CD4-positive, alpha-beta T cell treated with Interleukin-4 for 1 hour (primary cell): Measurements from ENCODE around the gene PCSK4.
A peak's percentile ranks its signal among the peaks of the same experiment; 100 is the strongest.
"Not testable (repeated sequence)": the region's sequence is repeated elsewhere in the genome, so short reads cannot be mapped to it uniquely, and the experiment has no call there.

Experiments
- DNase-seq, 2 donors: peaks; one replicate each; pipeline ENCODE4 v3.0.0-alpha.2; 2020 to 2022

PCSK4 gene

DNA sequence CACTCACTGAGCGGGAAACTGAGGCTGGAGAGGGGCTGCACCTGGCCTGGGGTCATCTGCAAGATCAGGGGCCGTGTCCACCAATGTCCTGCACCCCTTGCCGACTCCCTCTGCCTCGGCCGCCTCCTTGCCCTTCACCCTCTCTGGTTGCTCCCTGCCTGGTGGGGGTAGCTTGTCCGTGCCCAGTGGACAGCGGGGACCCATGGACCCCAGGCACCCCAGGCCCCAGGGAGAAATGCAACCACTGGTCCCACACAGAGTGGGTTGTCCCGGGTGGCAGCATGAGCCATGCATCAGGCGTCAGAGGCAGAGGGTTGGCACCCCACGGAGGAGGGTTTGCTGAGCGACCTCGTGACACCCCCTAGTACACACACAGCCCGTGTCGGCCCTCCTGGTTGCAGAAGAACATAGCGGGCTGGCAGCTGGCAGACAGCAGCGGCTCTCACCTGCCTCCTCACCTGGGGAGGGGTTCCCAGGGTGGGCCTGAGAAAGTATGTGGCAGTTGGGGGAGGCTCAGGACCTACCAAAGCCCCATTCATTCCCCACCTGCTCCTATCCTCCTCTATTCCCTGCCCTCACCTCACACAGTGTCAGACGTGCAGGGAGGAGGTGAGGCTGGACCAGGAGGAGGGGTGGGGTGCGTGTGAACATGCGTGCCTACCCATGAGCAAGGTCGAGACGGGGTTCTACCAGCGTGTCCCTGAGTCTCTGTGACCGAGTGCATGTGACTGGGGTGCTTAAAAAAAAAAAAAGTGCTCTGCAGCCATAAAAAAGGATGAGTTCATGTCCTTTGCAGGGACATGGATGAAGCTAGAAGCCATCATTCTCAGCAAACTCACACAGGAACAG, 14.0 kb upstream of the PCSK4 start:
- no peak for DNase-seq

DNA sequence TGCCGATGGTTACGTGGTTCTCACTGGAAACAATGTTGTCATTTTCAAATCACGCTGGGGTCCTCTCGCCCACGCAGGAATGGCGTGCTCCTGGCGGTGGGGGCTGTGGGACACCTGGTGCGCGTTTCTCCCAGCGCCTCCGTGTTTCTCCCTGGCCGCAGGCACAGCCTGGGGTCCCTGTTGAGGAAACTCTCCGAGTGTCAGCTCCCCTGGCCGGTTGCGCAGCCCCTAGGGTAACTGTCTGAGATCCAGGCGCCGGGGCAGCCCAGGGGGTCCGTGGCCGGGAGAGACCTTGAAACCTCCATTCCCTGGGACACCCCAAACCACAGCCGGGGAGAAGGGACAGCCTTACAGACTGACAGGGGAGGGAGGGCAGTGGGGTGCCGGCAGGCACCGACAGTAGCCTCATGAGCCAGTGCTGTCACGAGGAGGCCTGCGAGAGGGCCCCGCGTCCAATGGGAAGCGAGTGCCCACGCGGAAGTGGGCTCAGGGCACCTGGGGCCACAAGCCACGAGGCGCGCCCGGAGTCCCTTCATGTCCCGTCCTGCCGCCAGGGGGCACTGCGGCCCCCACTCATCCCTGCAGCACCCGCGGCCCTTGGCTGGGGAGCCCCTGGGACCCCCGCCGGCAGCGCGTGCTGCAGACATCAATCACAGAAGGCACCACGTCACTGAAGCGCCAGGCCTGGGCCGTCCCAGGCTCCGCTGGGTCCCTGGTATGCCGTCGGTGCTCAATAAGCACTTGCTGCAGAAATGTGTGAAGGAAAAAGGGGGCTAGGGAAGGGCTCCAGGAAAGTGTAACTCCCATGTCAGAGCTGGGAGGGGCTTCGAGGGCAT, 13.2 kb upstream of the PCSK4 start:
- DNase-seq: peak; percentile 55 to 60

DNA sequence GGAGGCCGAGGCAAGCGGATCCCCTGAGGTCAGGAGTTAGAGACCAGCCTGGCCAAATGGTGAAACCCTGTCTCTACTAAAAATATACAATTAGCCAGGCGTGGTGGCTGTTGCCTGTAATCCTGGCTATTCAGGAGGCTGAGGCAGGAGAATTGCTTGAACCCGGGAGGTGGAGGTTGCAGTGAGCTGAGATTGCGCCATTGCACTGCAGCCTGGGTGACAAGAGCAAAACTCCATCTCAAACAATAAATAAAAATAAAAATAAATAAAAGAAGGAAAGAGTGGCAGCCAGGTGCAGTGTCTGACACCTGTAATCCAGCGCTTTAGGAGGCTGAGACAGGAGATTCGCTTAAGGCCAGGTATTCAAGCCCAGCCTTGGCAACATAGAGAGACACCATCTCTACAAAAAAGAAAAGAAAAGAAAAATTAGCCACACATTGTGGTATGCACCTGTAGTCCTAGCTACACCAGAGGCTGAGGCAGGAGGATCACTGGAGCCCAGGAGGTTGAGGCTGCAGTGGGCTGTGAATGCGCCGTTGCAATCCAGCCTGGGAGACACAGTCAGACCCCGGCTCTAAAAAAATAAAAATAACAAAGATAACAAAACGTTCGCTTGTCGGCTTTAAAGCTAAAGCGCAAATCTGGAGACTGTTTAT, 12.4 kb upstream of the PCSK4 start:
- DNase-seq: no peak

DNA sequence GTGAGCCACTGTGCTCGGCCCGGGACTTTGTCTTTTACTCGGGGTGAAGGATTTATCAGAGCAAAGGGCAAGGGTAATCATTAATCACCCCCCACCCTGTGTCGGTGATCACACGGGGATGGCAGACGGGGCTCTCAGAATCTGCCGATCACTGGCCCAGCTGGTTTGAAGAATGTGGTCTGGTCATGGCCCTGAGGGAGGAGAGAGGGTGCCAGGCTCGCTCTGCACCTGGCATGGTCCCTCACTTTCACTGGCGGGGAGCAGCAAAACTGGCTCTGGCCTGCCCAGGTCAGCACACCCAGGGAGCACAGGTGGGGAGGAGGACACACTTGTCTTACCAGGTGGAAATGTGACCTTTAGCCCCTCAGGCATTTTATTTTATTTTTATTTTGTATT, 11.0 kb upstream of the PCSK4 start:
- no peak for DNase-seq

DNA sequence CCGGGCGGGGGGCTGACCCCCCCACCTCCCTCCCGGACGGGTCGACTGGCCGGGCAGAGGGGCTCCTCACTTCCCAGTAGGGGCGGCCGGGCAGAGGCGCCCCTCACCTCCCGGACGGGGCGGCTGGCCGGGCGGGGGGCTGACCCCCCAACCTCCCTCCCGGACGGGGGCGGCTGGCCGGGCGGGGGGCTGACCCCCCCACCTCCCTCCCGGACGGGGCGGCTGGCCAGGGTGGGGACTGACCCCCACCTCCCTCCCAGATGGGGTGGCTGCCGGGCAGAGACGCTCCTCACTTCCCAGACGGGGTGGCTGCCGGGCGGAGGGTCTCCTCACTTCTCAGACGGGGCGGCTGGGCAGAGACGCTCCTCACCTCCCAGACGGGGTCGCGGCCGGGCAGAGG, 9.1 kb upstream of the PCSK4 start:
- DNase-seq: not testable (repeated sequence)

DNA sequence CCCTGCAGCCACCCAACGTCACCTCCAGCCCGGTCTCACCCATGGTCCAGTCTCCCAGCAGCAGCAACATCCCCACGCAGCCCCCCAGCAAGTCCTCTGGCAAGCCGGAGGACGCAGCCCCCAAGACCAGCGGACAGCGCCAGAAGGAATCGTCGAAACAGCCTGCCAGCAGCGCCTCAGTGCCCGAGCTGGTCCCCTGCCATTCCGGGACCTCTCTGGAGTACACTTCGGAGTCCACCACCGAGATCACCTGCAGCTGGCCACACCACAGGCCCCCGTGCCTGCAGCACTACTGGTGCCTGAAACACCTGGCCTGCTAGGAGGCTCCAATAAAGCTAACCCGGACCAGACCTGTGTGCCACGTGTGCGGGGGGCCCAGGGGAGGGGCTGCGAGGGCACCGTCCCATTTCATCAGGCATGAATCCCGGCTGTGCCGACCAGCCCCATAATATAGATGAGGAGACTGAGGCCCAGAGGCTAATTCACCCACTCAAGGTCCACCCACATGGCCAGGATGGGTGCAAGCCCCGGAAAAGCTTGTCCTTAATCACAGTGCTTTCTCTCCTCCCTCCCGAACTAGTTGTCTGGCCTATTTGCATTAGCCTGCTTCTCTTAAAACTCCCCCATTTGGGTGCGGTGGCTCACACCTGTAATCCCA, 7.6 kb upstream of the PCSK4 start:
- DNase-seq: no peak

DNA sequence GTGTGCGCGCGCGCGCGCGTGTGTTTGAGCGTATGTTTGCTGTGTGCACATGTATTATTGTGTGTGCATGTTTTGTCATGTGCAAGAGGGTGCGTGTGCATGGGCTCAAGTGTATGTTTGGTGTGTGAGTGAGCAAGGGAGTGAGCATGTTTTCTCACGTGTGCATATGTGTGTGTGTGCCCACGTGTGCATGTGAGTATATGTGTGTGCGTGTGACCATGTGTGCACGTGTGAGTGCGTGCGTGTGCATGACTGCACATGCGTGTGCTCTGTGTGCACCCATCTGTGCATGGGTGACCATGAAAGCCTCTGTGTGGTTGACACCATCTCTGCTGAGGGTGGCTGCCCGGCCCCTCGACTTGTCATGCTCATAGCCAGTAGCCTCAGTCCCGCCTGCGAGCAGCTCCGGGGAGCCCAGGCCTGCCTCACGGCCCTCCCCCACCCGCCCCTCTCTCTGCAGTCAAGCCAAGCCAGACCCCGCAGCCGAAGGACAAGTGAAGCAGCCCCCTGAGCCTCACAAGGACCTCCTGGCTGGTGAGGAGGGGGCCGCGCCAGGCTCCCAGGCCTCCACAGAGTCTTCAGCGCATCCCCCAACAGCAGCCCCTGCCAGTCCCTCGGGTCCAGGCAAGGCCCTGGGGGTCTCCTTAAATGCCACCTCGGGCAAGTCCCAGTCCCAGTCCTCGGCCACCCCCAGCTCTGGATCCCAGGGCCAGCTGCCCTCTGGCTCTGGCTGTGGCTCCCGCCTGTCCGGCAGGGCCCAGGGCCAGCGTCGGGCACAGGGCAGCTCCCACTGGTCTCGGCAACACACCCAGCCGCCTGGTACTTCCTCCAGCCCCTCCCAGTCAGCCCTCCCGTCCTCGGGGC, 6.8 kb upstream of the PCSK4 start:
- no peak for DNase-seq

DNA sequence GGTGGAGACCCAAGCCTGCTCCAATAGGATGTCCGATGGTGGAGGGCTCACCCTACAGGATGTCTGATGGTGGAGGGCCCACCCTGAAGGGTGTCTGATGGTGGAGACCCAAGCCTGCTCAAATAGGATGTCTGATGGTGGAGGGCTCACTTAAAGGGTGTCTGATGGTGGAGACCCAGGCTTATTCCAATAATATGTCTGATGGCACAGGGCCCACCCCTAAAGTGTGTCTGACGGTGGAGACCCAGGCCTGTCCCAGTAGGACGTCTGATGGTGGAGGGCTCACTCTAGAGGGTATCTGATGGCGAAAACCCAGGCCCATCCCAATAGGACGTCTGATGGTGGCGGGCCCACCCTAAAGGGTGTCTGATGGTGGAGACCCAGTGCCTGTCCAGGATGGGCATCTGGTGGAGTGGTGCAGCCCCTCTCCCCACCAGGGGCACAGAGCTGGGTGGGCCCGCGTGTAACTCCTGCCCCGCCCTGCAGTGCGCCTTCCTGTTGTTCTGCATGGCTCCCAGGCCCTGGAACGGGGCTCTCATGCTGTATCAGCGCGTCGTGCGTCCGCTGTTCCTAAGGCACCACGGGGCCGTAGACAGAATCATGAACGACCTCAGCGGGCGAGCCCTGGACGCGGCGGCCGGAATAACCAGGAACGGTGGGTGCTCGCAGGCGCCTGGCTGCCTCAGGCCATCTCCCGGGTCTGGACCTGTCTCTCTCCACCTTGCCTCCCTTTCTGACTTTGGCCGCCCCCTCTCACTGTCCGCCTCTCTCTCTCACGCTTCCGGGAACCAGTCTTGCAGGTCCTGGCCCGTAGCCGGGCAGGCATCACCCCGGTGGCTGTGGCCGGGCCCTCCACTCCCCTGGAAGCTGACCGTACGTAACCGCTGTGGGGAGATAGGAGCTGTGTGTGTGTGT, 5.9 kb upstream of the PCSK4 start:
- no peak for DNase-seq

DNA sequence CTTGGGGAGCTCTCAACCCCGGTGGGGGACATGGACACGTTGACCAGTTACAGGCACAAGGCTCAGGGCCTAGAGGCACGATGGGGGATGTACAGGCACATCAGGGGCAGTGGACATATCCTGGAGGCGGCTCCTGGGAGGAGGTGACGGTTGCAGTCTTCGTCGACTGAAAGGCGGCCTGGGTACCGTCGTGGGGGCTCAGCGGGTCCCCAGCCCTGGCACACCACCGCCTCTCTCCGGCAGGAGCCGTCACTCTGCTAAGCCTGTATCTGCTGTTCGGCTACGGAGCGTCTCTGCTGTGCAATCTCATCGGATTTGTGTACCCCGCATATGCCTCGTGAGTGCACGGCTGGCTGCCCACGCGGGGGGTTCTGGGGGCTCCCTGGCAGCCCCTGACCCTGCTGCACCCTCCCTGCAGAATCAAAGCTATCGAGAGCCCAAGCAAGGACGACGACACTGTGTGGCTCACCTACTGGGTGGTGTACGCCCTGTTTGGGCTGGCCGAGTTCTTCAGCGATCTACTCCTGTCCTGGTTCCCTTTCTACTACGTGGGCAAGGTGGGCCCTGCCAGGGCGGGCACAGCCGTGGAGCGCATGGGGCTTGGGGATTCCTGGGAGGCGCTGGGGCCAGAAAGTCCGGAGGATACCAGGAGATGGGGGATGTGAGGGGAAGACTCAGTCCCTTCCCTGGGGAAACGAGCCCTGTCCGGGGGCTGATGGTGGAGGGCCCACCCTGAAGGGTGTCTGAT, 5.1 kb upstream of the PCSK4 start:
- no peak for DNase-seq

DNA sequence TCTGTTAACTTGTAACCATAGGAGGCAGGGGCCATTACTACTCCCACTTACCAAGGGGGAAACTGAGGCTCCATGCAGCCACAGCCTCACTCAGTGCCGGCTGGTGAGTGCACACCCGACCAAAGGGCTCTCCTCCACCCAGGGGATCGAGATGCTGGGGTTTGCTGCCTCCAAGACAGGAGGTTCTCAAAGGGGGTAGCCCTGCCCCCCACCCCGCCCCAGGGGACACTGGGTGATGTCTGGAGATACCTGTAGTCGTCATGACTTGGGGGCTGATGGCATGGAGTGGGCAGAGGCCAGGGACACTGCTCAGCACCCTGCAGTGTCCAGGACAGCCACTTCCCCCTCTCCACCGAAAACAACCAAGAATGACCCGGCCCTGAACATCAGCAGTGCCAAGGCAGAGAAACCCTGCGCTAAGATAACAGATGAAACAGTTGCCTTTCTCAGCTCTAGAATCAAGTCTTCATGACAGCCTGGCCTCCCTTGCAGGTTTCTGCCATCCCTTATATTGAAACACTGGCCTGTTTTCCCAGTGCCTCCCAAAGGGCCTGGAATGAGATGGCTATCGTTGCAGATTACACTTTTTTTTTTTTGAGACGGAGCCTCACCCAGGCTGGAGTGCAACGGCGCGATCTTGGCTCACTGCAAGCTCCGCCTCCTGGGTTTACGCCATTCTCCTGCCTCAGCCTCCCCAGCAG, 4.1 kb upstream of the PCSK4 start:
- no peak for DNase-seq

DNA sequence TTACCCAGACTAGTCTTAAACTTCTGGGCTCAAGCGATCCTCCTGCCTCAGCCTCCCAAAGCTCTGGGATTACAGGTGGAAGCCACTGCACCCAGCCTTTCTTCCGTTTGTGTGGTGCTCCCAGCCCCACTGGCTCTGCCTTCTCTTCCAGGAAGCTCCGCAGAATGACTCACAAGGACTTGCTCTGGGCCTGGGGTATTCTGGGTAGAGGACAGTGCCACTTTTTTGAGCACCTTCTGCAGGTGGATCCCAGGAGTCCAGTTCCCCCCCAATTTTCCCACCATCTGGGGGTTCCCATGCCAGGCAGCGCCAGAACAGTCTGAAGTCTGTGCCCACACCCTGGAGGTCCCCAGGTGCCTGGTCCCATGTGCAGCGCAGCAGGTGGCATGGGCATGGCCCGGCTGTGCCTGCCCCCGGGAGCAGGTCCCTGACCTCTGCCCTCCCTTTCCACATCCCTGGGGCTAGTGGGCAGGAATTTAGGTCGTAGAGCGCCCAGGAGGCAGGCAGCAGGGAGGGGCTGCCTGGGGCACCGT, 2.4 kb upstream of the PCSK4 start:
- no peak for DNase-seq

DNA sequence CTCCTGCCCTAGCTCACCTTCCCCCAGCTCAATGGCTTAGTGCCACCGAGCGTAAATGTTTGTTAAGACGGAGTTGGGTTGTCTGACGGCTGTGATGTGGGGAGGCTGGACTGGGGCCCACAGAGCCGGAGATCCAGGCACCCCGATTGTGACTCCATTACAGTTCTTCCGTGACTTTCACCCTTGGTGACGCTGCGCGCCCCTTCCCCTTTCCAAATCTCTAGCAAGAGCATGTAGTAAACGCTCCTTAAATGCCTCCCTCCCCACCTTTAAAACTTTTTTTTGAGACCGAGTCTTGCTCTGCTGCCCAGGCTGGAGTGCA, 1.7 kb upstream of the PCSK4 start:
- no peak for DNase-seq

DNA sequence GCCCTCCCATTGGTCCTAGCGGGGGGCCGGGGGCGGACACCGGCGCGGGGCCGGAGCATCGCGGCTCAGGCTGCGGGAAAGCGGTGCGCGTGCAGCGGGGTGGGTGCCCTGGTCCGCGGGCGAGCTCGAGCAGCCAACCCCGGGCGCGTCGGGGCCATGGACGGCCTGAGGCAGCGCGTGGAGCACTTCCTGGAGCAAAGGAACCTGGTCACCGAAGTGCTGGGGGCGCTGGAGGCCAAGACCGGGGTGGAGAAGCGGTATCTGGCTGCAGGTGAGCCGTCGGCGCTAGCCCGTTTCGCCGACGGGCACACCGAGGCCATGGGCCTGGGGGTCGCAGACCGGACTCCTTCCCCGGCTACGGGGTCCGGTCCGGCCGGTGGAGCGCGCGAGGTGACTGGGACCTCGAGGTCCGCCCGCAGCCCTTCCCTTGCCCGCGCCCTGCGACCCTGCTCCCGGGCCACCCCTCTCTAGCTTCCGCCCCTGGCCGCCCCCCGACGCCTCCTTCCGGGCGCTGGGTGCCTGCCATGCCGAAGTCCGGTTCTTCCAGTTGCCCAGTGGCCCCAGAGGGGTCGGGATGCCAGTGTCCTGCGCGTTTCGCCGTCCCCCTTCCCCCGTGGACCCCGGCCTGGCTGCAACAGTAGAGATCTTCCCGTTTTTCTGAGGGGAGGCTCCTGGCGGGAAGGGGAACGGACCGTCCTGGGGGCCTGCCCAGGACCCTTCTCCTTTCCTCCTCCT, 1.1 kb upstream of the PCSK4 start, which contains the start of gene REEP6:
REEP6 (plus strand) TSS at position 68 of the 735 bp plus-strand sequence; CDS start at position 157, 89 bp downstream.
- no peak for DNase-seq

DNA sequence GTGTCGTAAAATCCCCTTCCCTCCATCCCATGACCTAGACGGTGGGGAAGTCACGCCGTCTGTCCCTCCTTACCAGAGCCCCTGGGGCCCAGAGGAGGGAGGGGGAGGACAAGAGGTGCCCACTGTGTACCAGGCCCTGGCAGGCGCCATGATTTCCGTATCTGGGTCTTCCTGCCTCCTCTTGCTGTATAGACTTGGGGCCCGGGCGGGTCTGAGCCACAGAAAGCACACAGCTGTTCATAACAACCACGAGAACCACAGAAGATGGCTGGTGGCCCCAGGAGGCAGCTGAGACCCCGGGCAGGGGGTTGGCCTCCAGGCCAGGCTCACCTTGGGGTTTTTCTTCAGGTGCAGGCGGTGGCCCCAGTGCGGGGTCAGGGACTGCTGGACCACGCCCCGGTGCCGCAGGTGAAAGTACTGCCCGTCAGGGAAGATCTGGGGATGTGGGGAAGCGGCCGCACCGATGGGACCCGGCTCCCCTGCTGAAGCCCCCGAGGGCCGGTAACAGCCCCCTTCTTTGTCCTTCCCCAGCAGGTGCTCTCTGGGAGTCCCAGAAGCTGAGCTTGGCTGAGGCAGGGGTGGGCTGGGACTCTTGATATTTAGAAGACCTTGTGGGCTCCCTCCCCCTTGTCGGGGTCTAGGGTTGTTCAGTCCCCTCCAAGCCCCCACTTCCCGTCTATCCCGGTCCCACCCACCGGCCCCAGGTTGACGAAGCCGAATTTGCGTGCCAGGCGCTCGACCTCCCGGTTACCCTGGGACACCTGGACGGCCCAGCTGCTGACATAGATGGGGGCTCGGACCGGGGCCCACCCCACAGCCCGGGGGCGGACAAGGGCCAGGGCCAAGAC, 463 bp downstream of the PCSK4 start:
- DNase-seq: no peak

DNA sequence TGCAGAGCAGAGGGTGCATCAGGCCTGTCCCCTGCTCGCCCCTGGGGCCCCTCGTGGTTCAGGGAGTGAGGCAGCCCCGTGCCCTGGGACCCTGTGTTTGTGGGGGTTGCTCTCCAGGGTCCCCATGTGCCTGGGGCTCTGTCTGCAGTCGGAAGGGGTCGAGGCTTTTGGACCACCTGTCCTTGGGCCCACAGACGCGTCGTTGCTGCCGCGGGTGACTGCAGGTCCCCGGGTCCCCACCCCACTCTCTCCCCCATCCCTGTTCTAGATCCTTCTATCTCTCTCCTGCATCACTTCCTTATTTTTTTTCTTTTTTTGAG, 1.9 kb downstream of the PCSK4 start:
- DNase-seq: no peak

DNA sequence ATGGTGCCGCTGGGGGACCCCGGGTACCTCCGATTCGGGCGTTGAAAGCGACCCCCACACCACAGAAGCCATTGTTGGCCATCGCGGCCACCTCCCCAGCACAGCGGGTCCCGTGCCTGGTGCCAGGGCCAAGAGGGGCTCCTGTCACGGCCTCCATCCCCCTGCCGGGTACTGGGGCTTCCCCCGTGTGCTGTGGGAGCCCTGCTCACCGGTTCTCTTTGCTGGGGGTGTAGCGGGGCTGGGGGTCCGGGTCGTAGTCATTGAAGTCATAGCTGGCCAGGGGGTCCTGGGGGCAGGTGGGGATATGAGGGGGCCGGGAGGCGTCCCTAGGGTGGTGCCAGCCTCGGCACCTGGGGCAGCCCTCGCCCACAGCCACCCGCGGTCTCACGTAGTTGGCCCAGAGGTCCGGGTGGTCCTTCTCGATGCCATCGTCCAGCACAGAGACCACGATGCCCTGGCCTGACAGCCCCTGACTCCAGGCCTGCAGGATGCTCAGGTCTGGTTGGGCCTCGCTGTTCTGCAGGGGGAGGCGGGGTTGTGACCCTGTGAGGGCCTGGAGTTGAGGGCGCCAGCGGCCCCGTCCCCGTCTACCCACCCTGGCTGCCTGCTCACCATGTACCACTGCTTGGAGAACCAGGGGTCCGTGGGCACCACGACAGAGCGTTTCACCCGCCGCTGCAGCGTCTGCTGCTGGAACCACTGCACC, 2.4 kb downstream of the PCSK4 start:
- DNase-seq: no peak
